ENCODE measurements around the gene SEC24B.
"Not testable (repeated sequence)": the region's sequence is repeated elsewhere in the genome, so short reads cannot be mapped to it uniquely, and the experiment has no call there.

Gene SEC24B

DNA sequence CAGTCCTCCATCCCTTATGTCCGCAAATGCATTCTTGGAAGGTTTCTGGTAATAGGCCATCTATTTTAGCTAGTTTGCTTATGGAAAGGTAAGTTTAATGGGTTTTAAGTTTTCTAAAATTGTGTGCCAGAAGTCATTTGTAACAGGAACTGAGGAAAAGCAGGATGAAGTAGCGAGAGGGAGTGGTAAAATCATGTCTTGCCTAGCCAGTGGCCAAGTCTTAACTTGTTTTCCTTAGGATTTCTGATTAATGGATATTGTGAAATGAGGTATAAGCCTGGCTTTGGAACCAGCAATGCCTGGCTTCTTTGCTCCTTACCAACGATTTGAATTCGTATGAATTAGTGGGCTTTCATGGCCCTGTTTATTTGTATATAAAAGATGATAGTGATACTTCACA is 7.3 kb downstream of the SEC24B start:
- Mint-ChIP-seq H3K27me3 (no peaks in the 10 kb centered on the region), H3K27ac (ENCODE audit: low read depth) (no peak overlapping the region), H3K4me1 (peaks cover 76% of the 10 kb centered on the region), H3K4me3 (no peak overlapping the region), H3K9me3 (no peaks in the 10 kb centered on the region), H3K36me3 (ENCODE audit: insufficient read depth) (peaks cover 5% of the 10 kb centered on the region)
- ATAC-seq (replicated peaks; ENCODE audit: extremely low read depth, poor library complexity, severe bottlenecking) (no peak), DNase-seq (ENCODE audit: low spot score in 2 of 2) (no peak)

DNA sequence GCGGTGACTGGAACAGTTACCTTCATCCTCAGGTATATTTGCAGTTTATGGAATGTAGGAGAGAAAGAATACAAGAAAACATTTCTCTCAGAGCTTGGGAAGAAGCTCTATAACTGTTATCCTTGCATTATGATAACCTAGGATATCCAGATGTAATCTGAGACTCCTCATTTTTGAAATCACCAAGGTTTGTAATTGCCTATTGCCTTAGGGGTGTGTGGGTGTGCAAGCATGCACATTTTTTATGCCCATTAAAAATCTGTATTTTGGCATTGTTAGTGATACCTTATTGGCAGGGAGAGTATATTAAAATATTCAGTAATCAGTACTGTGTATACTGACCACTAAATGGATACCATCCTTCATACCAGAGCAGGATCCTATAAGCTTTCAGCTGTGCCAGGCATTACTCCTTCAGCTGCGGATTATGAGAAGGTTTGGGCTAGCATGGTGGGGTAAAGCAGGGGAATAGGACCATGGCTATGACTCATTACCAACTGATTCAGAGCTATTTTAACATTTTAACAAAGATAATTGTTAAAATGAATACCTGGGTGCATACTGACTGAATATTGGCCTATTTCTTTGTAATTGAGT is 8.3 kb downstream of the SEC24B start:
- H3K4me3 Mint-ChIP-seq = no peak overlapping the region
- no peaks in the 10 kb centered on the region for H3K9me3 Mint-ChIP-seq
- no peaks in the 10 kb centered on the region for H3K27me3 Mint-ChIP-seq
- peak overlapping the region; percentile 35 for H3K27ac Mint-ChIP-seq (ENCODE audit: low read depth)
- H3K4me1 Mint-ChIP-seq = peaks cover 70% of the 10 kb centered on the region
- DNase-seq (ENCODE audit: low spot score in 2 of 2) (no peak), ATAC-seq (replicated peaks; ENCODE audit: extremely low read depth, poor library complexity, severe bottlenecking) (no peak)
- H3K36me3 Mint-ChIP-seq (ENCODE audit: insufficient read depth) = peaks cover 10% of the 10 kb centered on the region

DNA sequence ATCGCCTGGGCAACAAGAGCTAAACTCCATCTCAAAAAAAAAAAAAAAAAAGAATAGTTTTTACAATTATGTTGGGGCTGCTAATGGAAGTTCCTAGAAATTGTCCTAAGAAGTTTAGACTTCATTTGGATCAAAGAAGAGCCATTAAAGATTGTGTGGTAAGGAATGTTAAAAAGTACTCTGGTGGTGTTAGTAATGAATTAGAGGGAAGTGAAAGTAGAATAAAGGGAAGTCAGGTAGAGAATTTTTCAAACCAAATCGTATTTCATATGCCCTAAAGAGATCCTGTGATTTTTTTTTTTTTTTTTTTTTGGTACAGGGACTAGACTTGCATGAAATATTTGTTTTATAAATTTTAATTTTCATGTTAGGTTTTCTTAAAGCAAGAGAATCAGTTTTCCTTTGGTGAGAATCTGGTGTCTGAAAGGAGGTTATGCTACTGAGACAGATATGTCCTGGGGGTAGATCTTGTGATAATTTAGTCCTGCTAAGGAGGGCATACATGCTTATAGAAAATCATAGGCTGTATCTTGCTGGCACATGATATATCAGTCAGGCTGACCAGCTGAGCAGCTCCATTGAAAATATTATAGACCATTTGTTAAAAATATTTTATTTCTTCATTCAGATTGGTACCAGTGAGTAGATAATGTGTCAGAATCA is 10.7 kb downstream of the SEC24B start:
- H3K4me1 Mint-ChIP-seq = peaks cover 64% of the 10 kb centered on the region
- DNase-seq (ENCODE audit: low spot score in 2 of 2) (no peak), ATAC-seq (replicated peaks; ENCODE audit: extremely low read depth, poor library complexity, severe bottlenecking) (no peak)
- H3K9me3 Mint-ChIP-seq = no peaks in the 10 kb centered on the region
- no peak overlapping the region for H3K27ac Mint-ChIP-seq (ENCODE audit: low read depth)
- H3K4me3 Mint-ChIP-seq = no peak overlapping the region
- H3K27me3 Mint-ChIP-seq = no peaks in the 10 kb centered on the region
- H3K36me3 Mint-ChIP-seq (ENCODE audit: insufficient read depth) = peaks cover 13% of the 10 kb centered on the region

DNA sequence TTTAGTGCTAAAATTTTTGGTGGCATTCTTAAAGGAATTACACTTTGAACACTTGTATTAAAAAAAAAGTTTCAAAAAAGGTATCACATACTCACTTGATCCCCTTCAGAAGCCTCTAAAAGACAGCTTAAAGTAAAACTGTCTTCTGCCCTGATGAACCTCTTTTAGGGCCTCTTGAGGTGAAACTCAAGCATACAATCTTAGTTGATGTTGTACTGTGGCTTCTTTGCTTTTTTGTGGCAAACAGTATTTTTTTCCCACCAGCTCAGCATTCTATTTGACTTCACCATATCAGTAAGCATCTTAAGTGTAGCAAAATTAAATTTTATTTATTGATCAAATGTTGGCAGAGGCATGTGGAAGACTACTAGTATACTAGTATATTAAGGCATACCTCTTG is 13.7 kb downstream of the SEC24B start:
- ATAC-seq (replicated peaks; ENCODE audit: extremely low read depth, poor library complexity, severe bottlenecking) = no peak
- Mint-ChIP-seq H3K9me3 (no peaks in the 10 kb centered on the region), H3K27ac (ENCODE audit: low read depth) (no peak overlapping the region), H3K27me3 (no peaks in the 10 kb centered on the region), H3K4me3 (no peak overlapping the region), H3K36me3 (ENCODE audit: insufficient read depth) (peaks cover 28% of the 10 kb centered on the region), H3K4me1 (peaks cover 56% of the 10 kb centered on the region)
- no peak for DNase-seq (ENCODE audit: low spot score in 2 of 2)

DNA sequence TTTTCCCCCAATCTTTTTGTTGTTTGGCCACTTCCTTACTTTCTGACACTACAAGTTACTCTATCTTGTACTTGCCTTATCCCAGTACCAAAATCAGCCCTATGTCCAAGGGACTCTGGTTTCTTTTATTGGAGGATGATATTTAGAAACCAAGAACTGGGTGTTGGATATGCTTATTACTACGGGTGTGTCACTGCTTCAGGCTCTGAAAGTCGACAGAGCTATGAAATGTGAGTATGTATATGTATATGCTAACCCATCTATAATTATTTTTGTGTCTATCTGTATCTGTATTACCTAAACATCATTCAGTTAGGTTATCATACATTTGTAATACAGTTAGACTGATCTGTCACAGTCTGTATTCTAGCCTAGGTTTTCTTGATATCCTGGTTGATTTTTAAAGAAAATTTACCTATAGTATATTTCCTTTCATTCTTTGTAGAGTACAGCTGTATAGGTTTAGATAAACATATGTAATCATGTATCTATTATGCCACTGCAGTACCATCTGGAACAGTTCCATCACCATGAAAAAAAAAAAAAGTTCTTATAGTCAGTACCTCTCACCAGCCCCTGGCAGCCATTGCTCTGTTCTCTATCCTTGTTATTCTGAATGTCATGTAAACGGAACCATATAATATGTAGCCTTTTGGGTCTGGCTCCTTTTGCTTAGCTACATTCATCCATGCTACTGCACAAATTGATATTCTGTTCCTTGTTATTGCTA is 18.1 kb downstream of the SEC24B start:
- ATAC-seq (replicated peaks; ENCODE audit: extremely low read depth, poor library complexity, severe bottlenecking) (no peak), DNase-seq (ENCODE audit: low spot score in 2 of 2) (no peak)
- H3K9me3 Mint-ChIP-seq = no peaks in the 10 kb centered on the region
- no peak overlapping the region for H3K4me3 Mint-ChIP-seq
- H3K27ac Mint-ChIP-seq (ENCODE audit: low read depth) = no peak overlapping the region
- H3K27me3 Mint-ChIP-seq = no peaks in the 10 kb centered on the region
- H3K4me1 Mint-ChIP-seq = peaks cover 56% of the 10 kb centered on the region
- H3K36me3 Mint-ChIP-seq (ENCODE audit: insufficient read depth) = peaks cover 27% of the 10 kb centered on the region

DNA sequence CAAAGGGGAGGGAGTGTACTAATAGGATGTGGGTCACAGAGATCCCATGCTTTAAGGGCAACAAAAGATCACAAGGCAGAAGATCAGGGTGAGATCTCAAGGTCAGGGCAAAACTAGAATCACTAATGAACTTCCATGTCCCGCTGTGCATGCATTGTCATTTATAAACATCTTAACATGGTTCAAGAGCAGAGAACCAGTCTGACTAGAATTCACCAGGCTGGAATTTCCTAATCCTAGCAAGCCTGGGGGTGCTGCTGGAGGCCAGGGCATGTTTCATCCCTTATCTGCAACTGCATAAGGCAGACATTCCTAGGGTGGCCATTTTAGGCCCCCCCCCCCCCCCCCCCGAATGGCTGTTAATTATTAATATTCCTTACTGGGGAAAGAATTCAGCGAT is 19.5 kb downstream of the SEC24B start:
- not testable (repeated sequence) for H3K4me3 Mint-ChIP-seq; DNase-seq (ENCODE audit: low spot score in 2 of 2); ATAC-seq (replicated peaks; ENCODE audit: extremely low read depth, poor library complexity, severe bottlenecking); H3K27ac Mint-ChIP-seq (ENCODE audit: low read depth); H3K27me3 Mint-ChIP-seq; H3K9me3 Mint-ChIP-seq
- peaks cover 54% of the 10 kb centered on the region for H3K4me1 Mint-ChIP-seq
- peaks cover 28% of the 10 kb centered on the region for H3K36me3 Mint-ChIP-seq (ENCODE audit: insufficient read depth)

DNA sequence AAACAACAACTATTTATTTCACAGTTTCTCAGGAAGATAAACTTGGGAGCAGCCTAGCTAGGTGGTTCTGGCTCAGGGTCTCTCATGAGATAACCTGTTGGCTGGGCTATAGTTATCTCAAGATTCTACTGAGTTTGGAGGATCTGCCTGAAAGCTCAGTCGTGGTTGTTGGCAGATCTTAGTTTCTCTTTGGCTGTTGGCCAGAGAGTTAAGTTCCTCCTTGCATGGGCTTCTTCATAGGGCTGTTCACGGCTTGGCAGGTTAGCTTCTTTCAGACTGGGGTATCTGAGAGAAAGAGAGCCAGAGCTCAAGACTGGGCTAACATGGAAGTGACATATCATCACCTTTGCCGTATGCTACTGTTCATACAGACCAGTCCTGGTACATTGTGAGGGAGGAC is 28.7 kb downstream of the SEC24B start:
- H3K27ac Mint-ChIP-seq (ENCODE audit: low read depth) = no peak overlapping the region
- DNase-seq (ENCODE audit: low spot score in 2 of 2) = no peak
- peaks cover 41% of the 10 kb centered on the region for H3K4me1 Mint-ChIP-seq
- H3K27me3 Mint-ChIP-seq = no peaks in the 10 kb centered on the region
- peaks cover 22% of the 10 kb centered on the region for H3K36me3 Mint-ChIP-seq (ENCODE audit: insufficient read depth)
- no peaks in the 10 kb centered on the region for H3K9me3 Mint-ChIP-seq
- H3K4me3 Mint-ChIP-seq = no peak overlapping the region
- ATAC-seq (replicated peaks; ENCODE audit: extremely low read depth, poor library complexity, severe bottlenecking) = no peak

DNA sequence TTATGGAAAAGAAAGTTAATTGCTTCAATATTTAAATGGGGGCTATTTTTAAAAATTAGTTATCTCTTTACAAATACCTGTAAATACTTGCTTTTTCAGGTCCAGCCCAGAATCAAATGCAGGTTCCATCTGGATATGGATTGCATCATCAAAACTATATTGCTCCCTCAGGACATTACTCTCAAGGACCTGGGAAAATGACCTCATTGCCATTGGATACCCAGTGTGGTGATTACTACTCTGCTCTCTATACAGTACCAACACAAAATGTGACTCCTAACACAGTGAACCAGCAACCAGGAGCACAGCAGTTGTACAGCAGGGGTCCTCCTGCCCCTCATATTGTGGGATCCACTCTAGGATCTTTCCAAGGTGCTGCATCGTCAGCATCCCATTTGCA is 29.2 kb downstream of the SEC24B start:
- Mint-ChIP-seq H3K36me3 (ENCODE audit: insufficient read depth) (peaks cover 22% of the 10 kb centered on the region), H3K27ac (ENCODE audit: low read depth) (no peak overlapping the region), H3K4me3 (no peak overlapping the region), H3K9me3 (no peaks in the 10 kb centered on the region), H3K27me3 (no peaks in the 10 kb centered on the region), H3K4me1 (peaks cover 36% of the 10 kb centered on the region)
- ATAC-seq (replicated peaks; ENCODE audit: extremely low read depth, poor library complexity, severe bottlenecking) = no peak
- DNase-seq (ENCODE audit: low spot score in 2 of 2) = no peak

DNA sequence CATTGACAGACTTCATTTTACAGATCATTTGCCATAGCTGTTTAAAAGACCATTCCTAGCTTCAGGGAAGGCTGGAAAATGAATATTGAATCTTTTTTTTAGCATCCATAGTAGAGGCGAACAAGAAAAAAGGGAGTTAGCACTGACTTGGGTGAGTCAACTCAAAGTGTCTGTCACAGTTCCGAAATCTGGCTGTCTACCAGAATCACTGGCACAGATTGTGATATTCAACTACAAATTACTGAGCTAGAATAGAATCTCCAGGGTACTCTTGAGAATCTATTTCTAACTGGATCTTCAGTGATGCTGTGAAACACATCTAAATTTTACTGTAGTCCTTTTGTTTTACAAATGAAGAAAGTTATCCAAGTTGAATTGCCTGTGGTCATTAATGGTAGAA is 31.5 kb downstream of the SEC24B start:
- Mint-ChIP-seq H3K4me1 (peaks cover 41% of the 10 kb centered on the region), H3K9me3 (no peaks in the 10 kb centered on the region), H3K27me3 (no peaks in the 10 kb centered on the region), H3K4me3 (no peak overlapping the region), H3K27ac (ENCODE audit: low read depth) (no peak overlapping the region), H3K36me3 (ENCODE audit: insufficient read depth) (peaks cover 32% of the 10 kb centered on the region)
- ATAC-seq (replicated peaks; ENCODE audit: extremely low read depth, poor library complexity, severe bottlenecking) (no peak), DNase-seq (ENCODE audit: low spot score in 2 of 2) (no peak)

DNA sequence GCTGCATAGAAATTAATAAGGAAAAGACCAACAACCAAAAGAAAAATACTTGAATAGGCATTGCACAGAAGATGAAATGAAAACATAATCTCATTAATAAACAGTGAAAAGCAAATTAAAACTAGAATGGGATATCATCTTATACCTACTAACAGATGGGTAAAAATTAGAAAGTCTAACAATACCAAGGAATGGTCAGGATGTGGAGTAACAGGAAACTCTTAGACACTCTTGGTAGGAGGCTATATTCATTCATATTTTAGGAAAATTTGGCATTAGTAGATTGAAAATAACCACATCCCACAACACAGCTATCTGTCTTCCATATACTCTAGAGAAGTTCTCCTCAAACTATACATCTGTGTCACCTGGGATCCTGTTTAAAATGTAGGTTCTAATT is 36.3 kb downstream of the SEC24B start:
- Mint-ChIP-seq H3K4me3 (no peak overlapping the region), H3K27ac (ENCODE audit: low read depth) (no peak overlapping the region), H3K36me3 (ENCODE audit: insufficient read depth) (peaks cover 25% of the 10 kb centered on the region), H3K9me3 (no peaks in the 10 kb centered on the region), H3K4me1 (peaks cover 45% of the 10 kb centered on the region), H3K27me3 (no peaks in the 10 kb centered on the region)
- DNase-seq (ENCODE audit: low spot score in 2 of 2) (no peak), ATAC-seq (replicated peaks; ENCODE audit: extremely low read depth, poor library complexity, severe bottlenecking) (no peak)

DNA sequence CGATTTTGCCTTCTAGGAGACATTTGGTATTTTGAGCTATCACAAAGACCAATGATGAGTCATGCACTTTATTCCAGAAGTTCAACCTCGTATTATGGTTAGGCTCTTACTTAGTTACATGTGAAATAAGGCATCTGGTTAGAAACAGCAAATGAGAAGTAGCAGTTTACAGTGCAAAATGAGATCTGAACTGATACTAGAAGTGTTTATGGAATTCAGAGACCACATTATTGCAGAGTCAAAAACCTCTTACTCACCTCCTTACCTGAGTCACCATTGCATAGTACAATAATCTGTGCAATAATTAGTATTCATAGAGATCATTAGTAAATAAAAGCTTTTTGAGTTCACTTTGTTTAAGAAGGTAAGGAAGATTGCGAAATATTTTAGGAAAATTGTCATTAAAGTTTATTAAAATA is 38.7 kb downstream of the SEC24B start:
- Mint-ChIP-seq H3K9me3 (no peaks in the 10 kb centered on the region), H3K4me1 (peaks cover 45% of the 10 kb centered on the region), H3K4me3 (no peak overlapping the region), H3K36me3 (ENCODE audit: insufficient read depth) (peaks cover 27% of the 10 kb centered on the region), H3K27ac (ENCODE audit: low read depth) (no peak overlapping the region), H3K27me3 (no peaks in the 10 kb centered on the region)
- DNase-seq (ENCODE audit: low spot score in 2 of 2) (no peak), ATAC-seq (replicated peaks; ENCODE audit: extremely low read depth, poor library complexity, severe bottlenecking) (no peak)

DNA sequence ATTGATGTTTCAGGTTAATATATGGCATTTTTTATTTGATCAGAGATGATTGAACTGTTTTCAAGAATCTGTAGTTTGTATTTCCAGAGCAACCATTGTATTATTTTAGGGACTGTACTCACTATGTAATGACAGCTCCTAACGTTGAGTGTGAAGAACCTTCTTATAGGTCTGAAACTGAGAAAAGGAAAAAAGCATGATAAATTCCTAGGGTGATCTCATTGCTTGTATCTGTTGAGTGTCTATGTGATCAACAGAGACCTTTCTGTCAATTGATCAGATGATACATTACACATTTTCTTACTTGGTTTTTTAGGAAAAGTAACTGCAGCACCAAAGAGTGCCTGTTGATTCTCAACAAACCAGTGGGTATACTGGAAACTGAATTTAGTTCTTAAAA is 40.2 kb downstream of the SEC24B start:
- Mint-ChIP-seq H3K36me3 (ENCODE audit: insufficient read depth) (peaks cover 23% of the 10 kb centered on the region), H3K9me3 (no peaks in the 10 kb centered on the region), H3K4me3 (no peak overlapping the region), H3K4me1 (peaks cover 37% of the 10 kb centered on the region), H3K27ac (ENCODE audit: low read depth) (peak overlapping the region; percentile 8), H3K27me3 (no peaks in the 10 kb centered on the region)
- ATAC-seq (replicated peaks; ENCODE audit: extremely low read depth, poor library complexity, severe bottlenecking) (no peak), DNase-seq (ENCODE audit: low spot score in 2 of 2) (no peak)

DNA sequence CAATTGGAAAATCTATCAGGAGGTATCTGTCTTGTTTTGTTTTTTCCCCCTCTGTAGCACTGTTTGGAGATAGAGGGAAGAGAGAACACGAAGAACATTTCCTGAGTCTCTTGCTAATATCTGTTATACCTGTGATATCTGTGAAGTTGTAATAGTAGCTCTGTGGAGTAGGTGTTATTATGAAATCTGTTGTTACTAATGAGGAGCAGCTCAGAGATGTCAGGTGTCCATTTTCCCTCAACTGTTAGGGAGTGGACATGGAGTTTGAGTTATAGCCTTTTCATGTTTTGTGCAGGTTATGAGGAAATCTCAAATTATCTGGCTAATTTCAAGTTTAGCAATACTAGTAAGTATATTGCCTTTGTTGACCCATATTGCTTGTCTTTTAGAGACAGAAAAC is 52.4 kb downstream of the SEC24B start:
- Mint-ChIP-seq H3K27ac (ENCODE audit: low read depth) (peak overlapping the region; percentile 65), H3K4me3 (no peak overlapping the region), H3K27me3 (no peaks in the 10 kb centered on the region), H3K9me3 (no peaks in the 10 kb centered on the region), H3K4me1 (peaks cover 39% of the 10 kb centered on the region), H3K36me3 (ENCODE audit: insufficient read depth) (peaks cover 23% of the 10 kb centered on the region)
- ATAC-seq (replicated peaks; ENCODE audit: extremely low read depth, poor library complexity, severe bottlenecking) = no peak
- no peak for DNase-seq (ENCODE audit: low spot score in 2 of 2)
